Activated CD4-positive, alpha-beta T cell treated with anti-CD3 and anti-CD28 coated beads, Interleukin-2, amount 10 ng/mL, durations not matched to agents 7 days and 5 days (primary cell): ENCODE measurements around the gene RAB34. TPM values are rescaled to one million over a fixed set of nuclear protein-coding genes. Genes with fewer than 3 reads are reported as not detected.

Experiments used
- CTCF ChIA-PET: fragments of 350-600 bp; sonication (Branson Sonifier 250); formaldehyde crosslinking; loops from one replicate; lab custom pipeline; 2021; ENCODE audit warnings: antibody characterized with exemption; lab: Charles Lee
- POLR2A ChIA-PET: fragments of 350-600 bp; sonication (Branson Sonifier 250); formaldehyde crosslinking; loops from one replicate; lab custom pipeline; 2021; ENCODE audit warnings: antibody characterized with exemption; lab: Charles Lee
- DNase-seq: peaks from one replicate; pipeline ENCODE4 v3.0.0-alpha.2; 2020
- H3K27ac Mint-ChIP-seq: one replicate; pipeline ENCODE4 v1.8.0; 2021; ENCODE audit warnings: mild to moderate bottlenecking, moderate library complexity, mixed read lengths
- H3K27me3 Mint-ChIP-seq: one replicate; pipeline ENCODE4 v1.8.0; 2021; ENCODE audit warnings: mixed read lengths
- H3K36me3 Mint-ChIP-seq: one replicate; pipeline ENCODE4 v1.8.0; 2021; ENCODE audit warnings: low read depth, mixed read lengths
- H3K4me1 Mint-ChIP-seq: one replicate; pipeline ENCODE4 v1.8.0; 2021; ENCODE audit warnings: mixed read lengths
- H3K4me3 Mint-ChIP-seq: one replicate; pipeline ENCODE4 v1.8.0; 2021; ENCODE audit warnings: mild to moderate bottlenecking, moderate library complexity, mixed read lengths
- H3K9me3 Mint-ChIP-seq: one replicate; pipeline ENCODE4 v1.8.0; 2021; ENCODE audit warnings: mixed read lengths
- total RNA-seq, 2 experiments: library from RNA; stranded (reverse); gene quantifications; one replicate each; pipeline ENCODE4 v1.2.3, GENCODE V29; 2021

Gene RAB34
- total RNA-seq, 2 experiments from 2014 or later, result 11.0 to 11.8 TPM

GRCh38 chr17:28735242-28735722, 17.6 kb upstream of the RAB34 start:
- H3K36me3 Mint-ChIP-seq, result peaks cover 8% of the 10 kb centered on the region
- no peaks in the 10 kb centered on the region for H3K27me3 Mint-ChIP-seq
- ChIA-PET CTCF (interaction anchor here (0.9 to 11.5 kb wide), 4 partner anchors 9 to 218 kb away, joined by 3 to 420 read pairs (median 10); partner anchors contain the start of genes TLCD1 and TRAF4), POLR2A (no interaction called here)
- peaks cover 2% of the 10 kb centered on the region for H3K9me3 Mint-ChIP-seq
- H3K4me3 Mint-ChIP-seq, result no peak overlapping the region
- H3K4me1 Mint-ChIP-seq, result peaks cover 14% of the 10 kb centered on the region
- no peak overlapping the region for H3K27ac Mint-ChIP-seq
- DNase-seq, result no peak

DNA sequence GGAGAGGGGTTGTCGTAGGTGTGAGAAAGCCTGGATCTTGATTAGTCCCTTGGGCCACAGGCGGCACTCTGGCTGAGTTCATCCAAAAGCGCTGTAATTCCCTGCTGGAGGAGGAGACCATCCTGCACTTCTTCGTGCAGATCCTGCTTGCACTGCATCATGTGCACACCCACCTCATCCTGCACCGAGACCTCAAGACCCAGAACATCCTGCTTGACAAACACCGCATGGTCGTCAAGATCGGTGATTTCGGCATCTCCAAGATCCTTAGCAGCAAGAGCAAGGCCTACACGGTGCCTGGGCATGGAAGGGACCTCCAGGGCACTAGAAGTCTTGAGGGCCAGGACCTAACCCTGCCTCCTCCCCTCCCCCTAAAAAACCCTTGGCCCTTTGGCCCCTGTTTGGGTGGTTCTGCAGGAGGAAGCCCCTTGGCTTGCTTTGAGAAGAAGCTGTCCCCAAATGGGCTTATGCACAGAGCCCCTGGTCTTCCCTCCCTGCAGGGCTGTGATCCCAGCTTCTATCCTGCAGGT, 17.1 kb upstream of the RAB34 start:
- peaks cover 16% of the 10 kb centered on the region for H3K4me1 Mint-ChIP-seq
- ChIA-PET POLR2A (no interaction called here), CTCF (interaction anchor here (0.9 to 11.5 kb wide), 4 partner anchors 8 to 218 kb away, joined by 3 to 420 read pairs (median 10); partner anchors contain the start of genes TLCD1 and TRAF4)
- no peaks in the 10 kb centered on the region for H3K27me3 Mint-ChIP-seq
- no peak overlapping the region for H3K4me3 Mint-ChIP-seq
- DNase-seq, result no peak
- peaks cover 2% of the 10 kb centered on the region for H3K9me3 Mint-ChIP-seq
- H3K27ac Mint-ChIP-seq, result no peak overlapping the region
- H3K36me3 Mint-ChIP-seq, result peaks cover 7% of the 10 kb centered on the region

- Mint-ChIP-seq H3K4me3 (no peak overlapping the region), H3K4me1 (peaks cover 15% of the 10 kb centered on the region), H3K27me3 (no peaks in the 10 kb centered on the region), H3K9me3 (no peaks in the 10 kb centered on the region), H3K27ac (no peak overlapping the region), H3K36me3 (peaks cover 3% of the 10 kb centered on the region)
- POLR2A ChIA-PET, result no interaction called here
- no peak for DNase-seq
- CTCF ChIA-PET, result interaction anchor here (11.5 kb wide), 1 partner anchor 14 kb away, joined by 420 read pairs; the partner anchor contains the start of gene TRAF4
Measured at GRCh38 chr17:28733346-28733745, 15.7 kb upstream of the RAB34 start.

GRCh38 chr17:28729950-28730330, 12.3 kb upstream of the RAB34 start:
- H3K36me3 Mint-ChIP-seq, result peaks cover 4% of the 10 kb centered on the region
- POLR2A ChIA-PET, result no interaction called here
- peak overlapping the region; percentile 15 for H3K27ac Mint-ChIP-seq
- H3K4me1 Mint-ChIP-seq, result peaks cover 35% of the 10 kb centered on the region
- H3K4me3 Mint-ChIP-seq, result no peak overlapping the region
- H3K9me3 Mint-ChIP-seq, result no peaks in the 10 kb centered on the region
- H3K27me3 Mint-ChIP-seq, result no peaks in the 10 kb centered on the region
- DNase-seq, result no peak
- CTCF ChIA-PET, result interaction anchor here (1.0 to 11.5 kb wide), 5 partner anchors 10 to 219 kb away, joined by 5 to 420 read pairs (median 32); partner anchors contain the start of genes DHRS13, PROCA1, RPL23A and TRAF4

DNA sequence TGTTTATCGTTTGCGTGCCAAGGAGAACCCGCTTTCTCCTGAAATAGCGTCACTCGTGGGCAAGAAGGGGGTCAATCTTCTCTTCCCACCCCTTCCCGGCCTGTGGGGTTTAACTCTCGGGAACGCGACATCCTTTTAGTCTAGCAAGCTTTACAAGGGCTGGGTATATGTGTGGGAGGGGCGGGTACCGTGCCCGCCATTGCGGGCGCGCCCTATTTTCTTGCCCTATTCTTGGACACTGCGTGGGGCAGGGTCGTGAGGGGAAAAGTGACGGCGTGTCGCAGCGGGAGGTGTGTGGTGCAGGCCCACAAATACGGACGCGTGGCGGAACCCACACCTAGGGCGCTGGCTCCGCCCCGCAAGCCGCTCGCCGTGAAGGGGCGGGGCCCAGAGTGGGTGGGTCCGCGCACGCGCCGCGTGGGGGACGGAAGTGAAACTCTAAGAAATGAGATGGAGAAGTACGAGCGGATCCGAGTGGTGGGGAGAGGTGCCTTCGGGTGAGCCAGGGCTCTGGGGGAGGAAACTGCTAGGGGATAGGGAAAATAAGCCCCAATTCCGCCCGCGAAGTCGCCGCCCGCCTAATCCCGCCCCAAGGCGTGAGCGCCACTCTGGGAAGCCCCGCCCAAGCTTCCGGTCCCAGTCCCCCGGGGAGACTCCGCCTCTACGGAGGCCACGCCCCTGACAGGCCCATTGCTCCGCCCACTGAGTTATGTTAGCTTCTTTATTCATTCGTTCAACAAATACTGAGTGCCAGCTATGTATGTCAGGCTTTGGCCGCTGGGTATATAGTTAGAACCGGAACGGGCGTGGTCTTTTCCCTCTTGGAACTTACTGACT, 10.9 kb upstream of the RAB34 start, which contains the start of gene NEK8:
Gene NEK8, plus strand, starts transcription at position 425 of the 837 bp plus-strand sequence. Its CDS starts 26 bp downstream, at position 451.
- H3K4me1 Mint-ChIP-seq, result peaks cover 48% of the 10 kb centered on the region

DNA sequence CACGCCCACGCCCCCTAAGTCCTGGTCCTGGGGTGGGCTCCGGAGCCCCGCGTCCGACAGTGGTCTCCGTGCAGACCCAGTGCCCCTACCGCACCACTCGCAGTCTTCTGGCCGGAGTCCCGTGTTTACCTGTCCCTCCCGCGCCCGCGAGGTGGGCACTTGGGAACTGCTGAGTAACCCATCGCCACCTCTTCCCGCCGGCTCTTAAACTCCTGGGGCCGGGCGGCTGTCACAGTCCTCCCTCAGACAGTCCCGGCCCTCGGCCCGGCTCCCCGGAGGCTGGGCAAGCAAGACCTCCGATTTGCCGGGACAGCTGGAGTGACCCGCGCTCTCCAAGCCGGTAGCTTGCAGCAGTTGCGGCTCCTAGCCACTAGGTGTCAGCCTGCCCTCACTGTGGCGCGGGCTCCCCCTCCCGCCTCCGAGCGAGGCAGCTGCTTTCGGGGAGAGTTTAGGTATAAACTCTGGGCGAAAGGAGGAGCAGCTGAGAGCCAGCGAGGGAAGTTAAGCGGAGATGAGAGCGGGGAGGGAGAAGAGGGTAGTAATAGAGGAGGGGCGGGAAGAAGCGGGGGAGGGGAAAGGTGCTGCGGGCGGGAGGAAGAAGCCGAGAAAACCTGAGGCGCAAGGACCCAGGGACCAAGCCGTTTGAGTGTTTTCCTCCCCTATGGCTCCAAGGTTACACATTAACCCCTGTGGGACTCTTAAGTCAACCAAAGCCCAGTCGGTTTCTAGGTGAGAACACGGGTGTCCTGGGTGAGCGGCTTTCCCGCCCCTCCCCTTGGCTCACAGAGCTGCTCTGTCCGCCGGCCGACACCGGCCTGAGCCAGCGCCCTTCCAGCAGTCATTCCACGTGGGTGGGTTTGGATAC, 9.2 kb upstream of the RAB34 start:
- ChIA-PET CTCF (interaction anchor here (0.5 to 11.5 kb wide), 61 partner anchors 7 to 422 kb away, joined by 3 to 420 read pairs (median 5); partner anchors contain the start of genes BLTP2, DHRS13, FLOT2 and PHF12), POLR2A (interaction anchor here (0.6 to 1.5 kb wide), 6 partner anchors 17 to 225 kb away, joined by 3 to 6 read pairs (median 4); partner anchors contain the start of gene TRAF4)
- Mint-ChIP-seq H3K9me3 (no peaks in the 10 kb centered on the region), H3K4me1 (peaks cover 63% of the 10 kb centered on the region), H3K4me3 (peak overlapping the region; percentile 90), H3K27ac (peak overlapping the region; percentile 99), H3K36me3 (peaks cover 31% of the 10 kb centered on the region), H3K27me3 (no peaks in the 10 kb centered on the region)
- peak; percentile 93 for DNase-seq

More for the DNA sequence above, 10.9 kb upstream of the RAB34 start, which contains the start of gene NEK8:
- ChIA-PET CTCF (interaction anchor here (0.6 to 11.5 kb wide), 18 partner anchors 9 to 236 kb away, joined by 3 to 420 read pairs (median 12); partner anchors contain the start of genes BLTP2, DHRS13, FLOT2 and PROCA1), POLR2A (interaction anchor here (0.6 to 2.0 kb wide), 5 partner anchors 9 to 222 kb away, joined by 3 to 12 read pairs (median 3); partner anchors contain the start of gene RPL23A)
- DNase-seq, result peak; percentile 98
- no peaks in the 10 kb centered on the region for H3K27me3 Mint-ChIP-seq
- H3K9me3 Mint-ChIP-seq, result no peaks in the 10 kb centered on the region
- H3K4me3 Mint-ChIP-seq, result peak within 1 kb of the TSS; percentile 90
- peaks cover 16% of the 10 kb centered on the region for H3K36me3 Mint-ChIP-seq
- H3K27ac Mint-ChIP-seq, result peak within 1 kb of the TSS; percentile 99

GRCh38 chr17:28726226-28726626, 8.6 kb upstream of the RAB34 start, which contains the start of gene TLCD1:
TLCD1 (minus strand) TSS chr17:28726233; CDS start chr17:28726097, 136 bp downstream.
- peak within 1 kb of the TSS; percentile 90 for H3K4me3 Mint-ChIP-seq
- ChIA-PET CTCF (interaction anchor here (0.5 to 11.5 kb wide), 51 partner anchors 9 to 422 kb away, joined by 3 to 420 read pairs (median 6); partner anchors contain the start of genes DHRS13, FLOT2, PHF12 and PIGS), POLR2A (interaction anchor here (0.7 to 1.5 kb wide), 4 partner anchors 17 to 25 kb away, joined by 3 to 6 read pairs (median 4); partner anchors contain the start of gene TRAF4)
- H3K27ac Mint-ChIP-seq, result peak within 1 kb of the TSS; percentile 99
- no peaks in the 10 kb centered on the region for H3K27me3 Mint-ChIP-seq
- H3K36me3 Mint-ChIP-seq, result peaks cover 36% of the 10 kb centered on the region
- H3K9me3 Mint-ChIP-seq, result no peaks in the 10 kb centered on the region
- peaks cover 69% of the 10 kb centered on the region for H3K4me1 Mint-ChIP-seq
- peak; percentile 66 for DNase-seq

DNA sequence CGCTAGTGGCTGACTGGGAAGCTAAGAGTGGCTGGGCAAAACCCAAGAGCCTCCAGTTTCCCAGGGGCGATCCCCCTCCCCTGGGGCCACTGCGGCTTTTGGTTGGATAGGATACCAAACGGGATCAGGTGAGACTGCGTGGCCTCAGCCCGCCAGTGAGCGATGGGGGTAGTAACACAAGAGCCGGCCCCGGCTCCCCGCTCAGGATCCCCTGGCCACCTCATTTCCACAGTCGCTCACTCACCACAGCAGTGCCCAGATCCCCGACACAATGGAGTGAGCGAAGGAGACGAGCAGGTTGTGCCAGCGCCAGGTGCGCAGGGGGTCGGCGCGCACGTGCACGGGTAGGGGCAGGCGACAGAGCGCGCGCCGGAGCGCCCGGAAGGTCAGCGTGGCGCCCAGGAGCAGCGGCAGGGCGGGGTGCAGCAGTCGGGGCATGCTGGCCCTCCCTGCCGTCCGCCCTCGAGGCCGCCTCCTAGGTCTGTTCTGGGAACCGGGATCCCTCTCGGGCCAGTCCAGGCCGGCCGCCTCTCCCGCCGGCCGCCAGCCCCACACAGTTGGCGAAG, 8.1 kb upstream of the RAB34 start:
- DNase-seq, result peak; percentile 30
- H3K9me3 Mint-ChIP-seq, result no peaks in the 10 kb centered on the region
- POLR2A ChIA-PET, result interaction anchor here (1.5 kb wide), 1 partner anchor 20 kb away, joined by 6 read pairs; no protein-coding TSS in a partner anchor
- peak overlapping the region; percentile 86 for H3K27ac Mint-ChIP-seq
- peaks cover 41% of the 10 kb centered on the region for H3K36me3 Mint-ChIP-seq
- H3K4me3 Mint-ChIP-seq, result peak overlapping the region; percentile 84
- no peaks in the 10 kb centered on the region for H3K27me3 Mint-ChIP-seq
- peaks cover 72% of the 10 kb centered on the region for H3K4me1 Mint-ChIP-seq
- CTCF ChIA-PET, result interaction anchor here (0.6 to 11.5 kb wide), 29 partner anchors 9 to 420 kb away, joined by 3 to 420 read pairs (median 10); partner anchors contain the start of genes DHRS13, FLOT2, PHF12 and PIGS

GRCh38 chr17:28725166-28725659, 7.5 kb upstream of the RAB34 start:
- H3K4me3 Mint-ChIP-seq, result peak overlapping the region; percentile 84
- CTCF ChIA-PET, result interaction anchor here (0.5 to 11.5 kb wide), 6 partner anchors 12 to 1085 kb away, joined by 3 to 420 read pairs (median 10); partner anchors contain the start of genes PROCA1 and TRAF4
- H3K27me3 Mint-ChIP-seq, result no peaks in the 10 kb centered on the region
- peaks cover 75% of the 10 kb centered on the region for H3K4me1 Mint-ChIP-seq
- H3K27ac Mint-ChIP-seq, result peak overlapping the region; percentile 86
- H3K9me3 Mint-ChIP-seq, result no peaks in the 10 kb centered on the region
- POLR2A ChIA-PET, result no interaction called here
- H3K36me3 Mint-ChIP-seq, result peaks cover 46% of the 10 kb centered on the region
- DNase-seq, result no peak

DNA sequence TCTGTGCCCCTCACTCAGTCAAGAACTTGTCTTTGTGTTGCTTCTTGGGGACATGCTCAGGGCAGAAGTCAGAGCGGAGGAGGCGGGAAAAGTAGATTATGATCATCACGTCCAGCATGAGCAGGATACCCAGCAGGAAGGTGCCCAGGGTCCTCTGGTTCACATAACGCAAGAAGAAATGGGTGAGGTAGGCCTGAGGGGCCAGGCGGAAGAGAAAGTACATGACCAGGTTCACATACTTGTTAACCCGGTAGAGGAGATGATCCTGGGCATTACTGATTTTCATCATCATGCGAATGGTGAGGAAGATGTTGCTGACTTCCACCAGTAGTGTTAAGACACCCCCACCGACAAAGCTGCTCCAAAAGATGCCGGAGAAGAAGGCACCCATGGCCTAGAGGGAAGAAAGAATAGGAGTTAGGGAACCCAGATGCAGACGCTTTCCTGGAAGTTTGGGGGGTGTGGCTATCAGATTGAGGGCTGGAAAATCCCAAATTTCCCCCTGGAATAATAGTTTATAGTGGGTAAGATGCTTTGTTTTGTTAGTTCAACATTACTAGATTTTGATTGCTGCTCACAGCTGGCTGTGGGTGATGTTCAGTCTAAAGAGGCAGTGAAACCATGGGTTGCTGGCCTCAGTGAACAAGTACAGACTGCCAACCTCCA, 7.0 kb upstream of the RAB34 start:
- Mint-ChIP-seq H3K27ac (peak overlapping the region; percentile 86), H3K4me3 (peak overlapping the region; percentile 84), H3K9me3 (no peaks in the 10 kb centered on the region), H3K36me3 (peaks cover 51% of the 10 kb centered on the region), H3K4me1 (peaks cover 74% of the 10 kb centered on the region), H3K27me3 (no peaks in the 10 kb centered on the region)
- ChIA-PET CTCF (interaction anchor here (0.5 to 11.5 kb wide), 5 partner anchors 11 to 1086 kb away, joined by 3 to 420 read pairs (median 3); partner anchors contain the start of genes PROCA1 and TRAF4), POLR2A (no interaction called here)
- DNase-seq, result no peak
